PC-9 (cell line): ENCODE measurements around the gene RIC3. TPM values are rescaled to one million over a fixed set of nuclear protein-coding genes. Genes with fewer than 3 reads are reported as not detected.

Experiments used
- BruUV-seq: library from RNA; stranded (reverse); fragments of 400-500 nt; replicated peaks from 2 replicates; lab custom pipeline; 2021; lab: Mats Ljungman, UMichigan
- CTCF ChIA-PET: fragments of 300-600 bp; sonication (Branson Sonifier 250); formaldehyde crosslinking; loops from one replicate; lab custom pipeline; 2022; ENCODE audit warnings: antibody characterized with exemption; lab: Charles Lee
- POLR2A ChIA-PET: fragments of 300-600 bp; sonication (Branson Sonifier 250); formaldehyde crosslinking; loops from one replicate; lab custom pipeline; 2022; ENCODE audit warnings: antibody characterized with exemption; ENCODE audit not compliant: unreplicated experiment; lab: Charles Lee
- DNase-seq, 2 experiments: peaks; one replicate each; pipeline versions ENCODE4 v3.0.0 to v3.0.0-alpha.2; 2015 to 2022; ENCODE audit warnings: mixed read lengths in 1 of 2
- H2AFZ ChIP-seq: fragments of 200-600 bp; sonication (generic); 2 replicates; pipeline ENCODE4 v1.8.1; 2017; ENCODE audit warnings: antibody characterized with exemption
- H3F3A ChIP-seq: fragments of 200-600 bp; sonication (generic); 2 replicates; pipeline ENCODE4 v1.8.1; 2017; ENCODE audit warnings: antibody characterized with exemption, mild to moderate bottlenecking, low read depth; ENCODE audit not compliant: insufficient read depth
- H3K27ac ChIP-seq: fragments of 200-600 bp; sonication (generic); 2 replicates; pipeline ENCODE4 v1.6.1; 2016; ENCODE audit warnings: mixed run types
- H3K27me3 ChIP-seq: fragments of 200-600 bp; sonication (generic); 2 replicates; pipeline ENCODE4 v1.6.1; 2016; ENCODE audit warnings: low read depth, mixed run types; ENCODE audit not compliant: insufficient read depth
- H3K36me3 ChIP-seq: fragments of 200-600 bp; sonication (generic); 2 replicates; pipeline ENCODE4 v1.6.1; 2016; ENCODE audit warnings: low read depth, mixed run types
- H3K4me1 ChIP-seq: fragments of 200-600 bp; sonication (generic); replicated peaks from 2 replicates; pipeline ENCODE4 v1.6.1; 2016; ENCODE audit warnings: mixed run types; ENCODE audit not compliant: insufficient read depth
- H3K4me2 ChIP-seq: fragments of 200-600 bp; sonication (generic); 2 replicates; pipeline ENCODE4 v1.6.1; 2017; ENCODE audit warnings: mixed run types
- H3K4me3 ChIP-seq: fragments of 200-600 bp; sonication (generic); 2 replicates; pipeline ENCODE4 v1.6.1; 2016; ENCODE audit warnings: mixed run types
- H3K79me2 ChIP-seq: fragments of 200-600 bp; sonication (generic); 2 replicates; pipeline ENCODE4 v1.6.1; 2017; ENCODE audit warnings: low read depth, mixed run types
- H3K9me2 ChIP-seq: fragments of 200-600 bp; sonication (generic); 2 replicates; pipeline ENCODE4 v1.8.1; 2017; ENCODE audit warnings: mild to moderate bottlenecking; ENCODE audit not compliant: insufficient read depth
- H3K9me3 ChIP-seq: fragments of 200-600 bp; sonication (generic); 2 replicates; pipeline ENCODE4 v1.8.1; 2016; ENCODE audit warnings: low read depth; ENCODE audit not compliant: insufficient read depth
- H4K20me1 ChIP-seq: fragments of 200-600 bp; sonication (generic); 2 replicates; pipeline ENCODE4 v1.8.1; 2017; ENCODE audit not compliant: insufficient read depth
- CTCF ChIP-seq: fragments of 200-600 bp; sonication (generic); conservative IDR thresholded peaks from 2 replicates; pipeline ENCODE4 v1.6.1; 2017; ENCODE audit warnings: mixed run types, antibody characterized with exemption, mild to moderate bottlenecking, moderate library complexity
- EZH2 ChIP-seq: fragments of 200-600 bp; sonication (generic); IDR thresholded peaks from 2 replicates; pipeline ENCODE4 v1.8.0; 2017; ENCODE audit warnings: antibody characterized with exemption, low read depth
- intact Hi-C: fragments of 100-400 bp; cut with micrococcal nuclease; formaldehyde crosslinking; loops from one replicate; pipeline ENCODE4 v1.10.0; 2022; ENCODE audit not compliant: unreplicated experiment
- total RNA-seq: library from RNA; stranded (reverse); gene quantifications from 2 replicates; pipeline ENCODE4 v1.2.3, GENCODE V29; 2021

Gene RIC3
- total RNA-seq, 1 experiment from 2014 or later = not detected

- H3K79me2 ChIP-seq = no peaks in the 10 kb centered on the region
- H3K9me3 ChIP-seq = no peaks in the 10 kb centered on the region
- H3K4me3 ChIP-seq = no peak overlapping the region
- DNase-seq = peak in 1 of 2 experiments; percentile 57
- H3F3A ChIP-seq = no peaks in the 10 kb centered on the region
- H3K27ac ChIP-seq = no peak overlapping the region
- CTCF ChIA-PET = interaction anchor here (1.2 kb wide), 1 partner anchor 71 kb away, joined by 11 read pairs; the partner anchor contains the start of gene LMO1
- intact Hi-C loops = no loop called here
- H3K36me3 ChIP-seq = no peaks in the 10 kb centered on the region
- H3K4me2 ChIP-seq = no peak overlapping the region
- no peak overlapping the region for H2AFZ ChIP-seq
- H4K20me1 ChIP-seq = no peaks in the 10 kb centered on the region
- no peaks in the 10 kb centered on the region; the same call in 1 of the 2 replicates for H3K27me3 ChIP-seq
- POLR2A ChIA-PET = no interaction called here
- no peaks in the 10 kb centered on the region for H3K9me2 ChIP-seq
- no peaks in the 10 kb centered on the region for H3K4me1 ChIP-seq
- BruUV-seq = no TSS peak
- TF ChIP-seq CTCF (peak; percentile 70), EZH2 (no peak)
Measured at GRCh38 chr11:8192016-8192895, 23.4 kb upstream of the RIC3 start.

GRCh38 chr11:8190431-8190830 lies 21.6 kb upstream of the RIC3 start:
- intact Hi-C loops = no loop called here
- ChIA-PET CTCF (no interaction called here), POLR2A (no interaction called here)
- Histone ChIP-seq H3K9me3 (no peaks in the 10 kb centered on the region), H3K36me3 (no peaks in the 10 kb centered on the region), H3F3A (no peaks in the 10 kb centered on the region), H3K79me2 (no peaks in the 10 kb centered on the region), H3K27me3 (no peaks in the 10 kb centered on the region; the same call in 1 of the 2 replicates), H3K4me2 (no peak overlapping the region), H3K4me1 (no peaks in the 10 kb centered on the region), H3K9me2 (no peaks in the 10 kb centered on the region), H4K20me1 (no peaks in the 10 kb centered on the region), H3K27ac (no peak overlapping the region), H3K4me3 (no peak overlapping the region), H2AFZ (no peak overlapping the region)
- no peak for DNase-seq
- no peak for TF ChIP-seq CTCF
- BruUV-seq = no TSS peak

- BruUV-seq = no TSS peak
- intact Hi-C loops = no loop called here
Measured at GRCh38 chr11:8186429-8186828, 17.6 kb upstream of the RIC3 start.

More at GRCh38 chr11:8186429-8186828, 17.6 kb upstream of the RIC3 start:
- Histone ChIP-seq H3K9me3 (no peaks in the 10 kb centered on the region), H3K9me2 (no peaks in the 10 kb centered on the region), H3K79me2 (no peaks in the 10 kb centered on the region), H3K4me2 (no peak overlapping the region), H3K4me1 (no peaks in the 10 kb centered on the region), H3K36me3 (no peaks in the 10 kb centered on the region), H3F3A (no peaks in the 10 kb centered on the region), H3K4me3 (no peak overlapping the region), H3K27me3 (peaks cover 10% of the 10 kb centered on the region; the same call in 1 of the 2 replicates), H4K20me1 (no peaks in the 10 kb centered on the region), H3K27ac (no peak overlapping the region), H2AFZ (no peak overlapping the region)
- TF ChIP-seq EZH2 (no peak), CTCF (no peak)
- DNase-seq = no peak
- POLR2A ChIA-PET = no interaction called here
- CTCF ChIA-PET = no interaction called here
